Right atrium auricular region (tissue), 2 donors: ENCODE measurements around the gene SUSD4. TPM values are rescaled to one million over a fixed set of nuclear protein-coding genes. Genes with fewer than 3 reads are reported as not detected.

Experiments used
- DNase-seq: peaks from one replicate; pipeline ENCODE4 v3.0.0-alpha.2; 2019; ENCODE audit warnings: low spot score
- H3K27ac ChIP-seq, 2 donors: fragments of 200-600 bp; sonication (generic); 1 replicate in 1 of 2; 2 replicates in 1 of 2; pipeline ENCODE4 v1.5.1; 2016 to 2019
- H3K27me3 ChIP-seq, 2 donors: fragments of 200-600 bp; sonication (generic); one replicate each; pipeline versions ENCODE4 v1.5.1 to v1.6.0; 2017 to 2019
- H3K36me3 ChIP-seq: fragments of 200-600 bp; sonication (generic); one replicate; pipeline ENCODE4 v1.5.1; 2016
- H3K4me1 ChIP-seq, 2 donors: fragments of 200-600 bp; sonication (generic); one replicate each; pipeline versions ENCODE4 v1.5.1 to v1.6.0; 2017 to 2019
- H3K4me3 ChIP-seq, 2 donors: fragments of 200-600 bp; sonication (generic); 1 replicate in 1 of 2; 2 replicates in 1 of 2; pipeline ENCODE4 v1.5.1; 2017 to 2019; ENCODE audit warnings: mild to moderate bottlenecking in 1 of 2, moderate library complexity in 1 of 2
- H3K9me3 ChIP-seq, 2 donors: fragments of 200-600 bp; sonication (generic); one replicate each; pipeline ENCODE4 v1.5.1; 2019
- total RNA-seq, 2 donors: library from RNA; depleted of rRNA; stranded (reverse); fragments of >200 nt; gene quantifications; one replicate each; pipeline ENCODE4 v1.1.0, GENCODE V29; 2016
- TF ChIP-seq, protein P1 (sequence below), 2 donors: fragments of 200-600 bp; sonication (generic); IDR thresholded peaks; one replicate each; pipeline ENCODE4 v1.5.1; 2019; ENCODE audit warnings: antibody characterized with exemption in 2 of 2

Gene SUSD4
- total RNA-seq, 2 donors from 2014 or later = 8.9 to 17.7 TPM

DNA sequence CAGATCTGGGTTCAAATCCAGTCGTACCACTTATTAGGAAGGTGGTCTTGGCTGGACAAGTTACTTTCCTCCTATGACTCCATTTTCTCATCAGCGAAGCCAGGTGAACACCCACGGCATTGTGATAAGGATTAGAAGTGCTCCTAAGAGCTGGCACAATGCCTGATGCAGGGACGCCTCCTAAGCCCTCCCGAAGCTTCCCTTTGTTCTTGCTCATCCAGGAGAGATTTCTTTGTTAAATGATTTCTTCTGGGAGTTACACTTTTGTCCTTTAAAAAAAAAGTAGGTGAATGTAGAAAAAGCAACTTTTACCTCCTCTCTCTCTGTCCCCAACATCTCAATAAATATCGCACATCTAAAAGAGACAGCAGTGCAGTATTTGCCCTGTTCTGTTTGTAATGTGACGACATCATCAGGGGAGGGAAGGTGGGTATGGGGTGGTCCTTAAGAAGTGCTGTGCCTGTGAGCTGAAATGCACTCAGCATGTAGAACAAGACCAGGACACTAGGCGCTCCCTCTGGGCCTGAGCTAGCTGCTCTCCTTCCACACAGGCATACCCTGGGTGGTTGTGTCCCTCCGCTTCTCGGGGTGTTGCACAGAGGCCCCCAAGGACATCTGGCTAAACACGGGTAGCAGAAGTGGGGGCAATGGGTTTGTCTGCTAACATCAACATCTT is 43.9 kb downstream of the SUSD4 start:
- Histone ChIP-seq H3K27me3 (no peaks in the 10 kb centered on the region), H3K4me1 (no peaks in the 10 kb centered on the region), H3K4me3 (no peak overlapping the region), H3K36me3 (no peaks in the 10 kb centered on the region), H3K9me3 (no peaks in the 10 kb centered on the region), H3K27ac (no peak overlapping the region)
- DNase-seq = no peak
- TF ChIP-seq, protein P1, sequence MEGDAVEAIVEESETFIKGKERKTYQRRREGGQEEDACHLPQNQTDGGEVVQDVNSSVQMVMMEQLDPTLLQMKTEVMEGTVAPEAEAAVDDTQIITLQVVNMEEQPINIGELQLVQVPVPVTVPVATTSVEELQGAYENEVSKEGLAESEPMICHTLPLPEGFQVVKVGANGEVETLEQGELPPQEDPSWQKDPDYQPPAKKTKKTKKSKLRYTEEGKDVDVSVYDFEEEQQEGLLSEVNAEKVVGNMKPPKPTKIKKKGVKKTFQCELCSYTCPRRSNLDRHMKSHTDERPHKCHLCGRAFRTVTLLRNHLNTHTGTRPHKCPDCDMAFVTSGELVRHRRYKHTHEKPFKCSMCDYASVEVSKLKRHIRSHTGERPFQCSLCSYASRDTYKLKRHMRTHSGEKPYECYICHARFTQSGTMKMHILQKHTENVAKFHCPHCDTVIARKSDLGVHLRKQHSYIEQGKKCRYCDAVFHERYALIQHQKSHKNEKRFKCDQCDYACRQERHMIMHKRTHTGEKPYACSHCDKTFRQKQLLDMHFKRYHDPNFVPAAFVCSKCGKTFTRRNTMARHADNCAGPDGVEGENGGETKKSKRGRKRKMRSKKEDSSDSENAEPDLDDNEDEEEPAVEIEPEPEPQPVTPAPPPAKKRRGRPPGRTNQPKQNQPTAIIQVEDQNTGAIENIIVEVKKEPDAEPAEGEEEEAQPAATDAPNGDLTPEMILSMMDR (IDR thresholded peaks at IDR 0.05) = no peak

DNA sequence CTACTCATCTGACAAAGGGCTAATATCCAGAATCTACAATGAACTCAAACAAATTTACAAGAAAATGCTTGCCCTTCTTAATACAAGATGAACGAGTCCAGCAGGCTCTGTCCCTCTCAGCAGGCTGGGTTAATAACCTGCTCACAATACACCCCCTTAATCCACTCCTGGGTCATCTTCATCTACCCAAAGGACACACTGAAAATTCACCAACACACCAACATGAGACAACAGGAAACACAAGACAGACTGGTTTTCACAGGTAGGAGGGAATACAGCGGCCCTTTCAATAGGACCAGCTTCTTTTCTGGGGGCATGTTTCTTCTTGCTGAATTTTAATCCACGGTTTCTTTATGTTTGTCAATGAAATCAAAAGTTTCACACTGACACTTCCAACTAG is 44.6 kb downstream of the SUSD4 start:
- H3K4me1 ChIP-seq = no peaks in the 10 kb centered on the region
- no peak for DNase-seq
- TF ChIP-seq, protein P1 (IDR thresholded peaks at IDR 0.05) = no peak

DNA sequence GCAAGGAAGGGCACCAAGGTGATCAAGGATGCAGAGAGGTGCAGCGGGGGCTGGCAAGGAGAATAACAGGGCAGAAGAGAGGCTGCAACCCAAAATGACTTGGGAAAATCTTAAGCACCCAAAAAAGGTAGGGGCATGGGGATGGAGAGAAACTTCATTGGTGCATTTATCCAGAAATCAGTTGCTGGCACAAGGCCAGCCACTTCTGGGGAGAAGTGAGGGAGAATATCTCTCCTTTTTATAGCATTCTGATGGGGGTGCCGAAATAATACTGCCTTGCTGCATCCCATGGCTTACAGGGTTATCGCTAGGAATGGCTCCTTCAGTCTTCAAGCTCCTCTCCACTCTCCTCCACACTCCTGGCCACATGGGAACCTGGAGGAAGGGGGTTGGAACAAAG is 47.9 kb downstream of the SUSD4 start:
- TF ChIP-seq, protein P1 (IDR thresholded peaks at IDR 0.05) = no peak
- Histone ChIP-seq H3K36me3 (no peaks in the 10 kb centered on the region), H3K27me3 (no peaks in the 10 kb centered on the region), H3K4me1 (no peaks in the 10 kb centered on the region), H3K27ac (no peak overlapping the region), H3K9me3 (no peaks in the 10 kb centered on the region), H3K4me3 (no peak overlapping the region)
- no peak for DNase-seq

More for the DNA sequence above, 44.6 kb downstream of the SUSD4 start:
- Histone ChIP-seq H3K27ac (no peak overlapping the region), H3K36me3 (no peaks in the 10 kb centered on the region), H3K9me3 (no peaks in the 10 kb centered on the region), H3K4me3 (no peak overlapping the region), H3K27me3 (no peaks in the 10 kb centered on the region)

DNA sequence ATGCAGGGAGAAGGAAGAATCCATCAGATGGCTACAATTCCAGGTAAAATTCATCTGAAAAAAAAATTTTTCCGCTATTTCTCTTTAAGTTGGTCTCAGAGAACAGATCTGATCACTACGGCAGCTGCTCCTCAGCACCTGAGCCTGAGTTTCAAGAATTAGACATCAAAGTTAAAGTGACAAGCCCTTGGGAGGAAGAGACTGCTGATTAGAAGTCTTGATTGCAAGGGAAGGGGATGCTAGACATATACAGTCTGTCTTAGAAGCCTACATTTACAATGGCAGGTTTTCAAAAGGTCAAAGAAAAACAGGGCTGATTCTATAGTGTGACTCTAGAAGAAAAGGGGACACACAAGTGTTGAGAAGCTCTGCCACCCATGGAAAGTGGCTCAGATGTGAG is 48.3 kb downstream of the SUSD4 start:
- no peak for DNase-seq
- Histone ChIP-seq H3K4me1 (no peaks in the 10 kb centered on the region), H3K36me3 (no peaks in the 10 kb centered on the region), H3K9me3 (no peaks in the 10 kb centered on the region), H3K4me3 (no peak overlapping the region), H3K27me3 (no peaks in the 10 kb centered on the region), H3K27ac (no peak overlapping the region)
- TF ChIP-seq, protein P1 (IDR thresholded peaks at IDR 0.05) = no peak

DNA sequence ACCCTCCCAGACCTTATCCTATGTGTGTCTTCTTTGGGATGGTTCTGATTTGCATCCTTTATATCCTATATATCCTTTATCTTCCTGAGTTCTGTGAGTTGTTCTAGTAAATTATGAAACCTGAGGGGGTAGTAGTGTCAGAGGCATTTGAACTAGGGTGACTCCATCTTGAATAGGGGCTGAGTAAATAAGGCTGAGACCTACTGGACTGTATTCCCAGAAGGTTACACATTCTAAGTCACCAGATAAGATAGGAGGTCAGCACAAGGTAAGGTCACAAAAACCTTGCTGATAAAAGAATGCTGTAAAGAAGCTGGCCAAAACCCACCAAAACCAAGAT is 50.6 kb downstream of the SUSD4 start:
- H3K27me3 ChIP-seq = no peaks in the 10 kb centered on the region
- DNase-seq = no peak
- no peaks in the 10 kb centered on the region for H3K36me3 ChIP-seq
- no peak overlapping the region for H3K27ac ChIP-seq
- no peaks in the 10 kb centered on the region for H3K9me3 ChIP-seq
- H3K4me1 ChIP-seq = no peaks in the 10 kb centered on the region
- TF ChIP-seq, protein P1 (IDR thresholded peaks at IDR 0.05) = no peak
- no peak overlapping the region for H3K4me3 ChIP-seq
